ENCODE results near the gene OR1S2.
"Not testable (repeated sequence)": the region's sequence is repeated elsewhere in the genome, so short reads cannot be mapped to it uniquely, and the experiment has no call there.

OR1S2 gene

GRCh38 chr11:58204042-58204441 lies at the start of gene OR1S2:
Gene OR1S2, minus strand, starts transcription at chr11:58204142. Its CDS starts 0 bp downstream, at chr11:58204142.
- no peak for DNase-seq

DNA sequence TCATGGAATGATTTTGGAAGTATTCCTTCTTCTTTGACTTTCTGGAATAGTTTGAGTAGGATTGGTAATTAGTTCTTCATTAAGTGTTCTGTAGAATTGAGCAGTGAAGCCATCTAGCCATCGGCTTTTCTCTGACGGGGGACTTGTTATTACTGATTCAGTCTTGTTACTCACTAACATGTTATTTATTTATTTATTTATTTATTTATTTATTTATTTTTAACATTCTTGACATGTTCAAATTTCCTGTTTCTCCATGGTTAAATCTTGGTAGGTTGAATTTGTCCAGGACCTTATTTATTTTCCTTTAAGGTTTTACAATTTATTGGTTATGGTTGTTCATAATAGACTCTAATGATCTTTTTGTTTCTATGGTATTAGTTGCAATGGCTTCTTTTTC lies 40.0 kb upstream of the OR1S2 start:
- no peak for DNase-seq

- no peak for DNase-seq
Measured at GRCh38 chr11:58227956-58228615, 24.1 kb upstream of the OR1S2 start.

GRCh38 chr11:58222721-58223120 lies 18.8 kb upstream of the OR1S2 start:
- DNase-seq = no peak

- no peak for DNase-seq
Measured at GRCh38 chr11:58216476-58216875, 12.5 kb upstream of the OR1S2 start.

DNA sequence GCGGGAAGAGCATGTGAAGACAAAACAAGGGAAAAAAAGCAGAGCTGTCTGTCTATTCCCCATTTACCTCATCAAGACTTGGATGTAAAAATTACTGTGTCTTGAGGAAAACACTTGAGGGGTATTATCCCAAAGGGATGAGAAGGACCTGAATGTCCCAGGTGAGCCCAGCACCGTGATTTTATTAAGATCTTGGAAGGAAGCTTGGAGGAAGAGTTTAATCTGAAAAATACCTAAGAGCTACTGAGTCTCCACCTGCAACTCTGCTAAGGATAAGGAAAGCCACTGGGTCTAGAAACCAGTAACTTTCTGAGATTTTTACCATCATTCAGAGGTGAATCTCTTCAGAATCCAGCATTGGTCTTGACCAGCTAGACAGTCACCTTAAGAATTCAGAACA lies 8.5 kb upstream of the OR1S2 start, which contains the start of gene OR1S1:
TSS of gene OR1S1 (plus strand) at position 301 of the 400 bp plus-strand sequence.
- DNase-seq = not testable (repeated sequence)

DNA sequence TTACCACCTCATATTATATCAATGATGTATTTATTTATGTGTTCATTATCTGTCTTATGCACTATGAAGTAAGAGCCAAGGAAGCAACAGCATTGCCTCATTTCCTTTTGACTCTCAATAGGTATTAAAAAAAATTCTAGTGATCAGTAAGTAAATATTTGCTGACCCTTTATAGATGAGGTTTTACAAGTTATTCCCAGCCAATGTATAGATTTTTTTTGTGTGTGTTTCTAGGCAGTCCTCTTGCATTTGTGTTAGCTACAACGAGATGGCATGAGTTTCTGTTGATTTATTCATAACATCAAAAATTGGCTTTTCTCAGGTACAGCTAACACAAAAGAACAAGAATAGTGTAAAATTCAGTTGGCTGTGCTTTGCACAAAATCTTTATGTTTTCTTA lies 4.7 kb downstream of the OR1S2 start:
- no peak for DNase-seq

DNA sequence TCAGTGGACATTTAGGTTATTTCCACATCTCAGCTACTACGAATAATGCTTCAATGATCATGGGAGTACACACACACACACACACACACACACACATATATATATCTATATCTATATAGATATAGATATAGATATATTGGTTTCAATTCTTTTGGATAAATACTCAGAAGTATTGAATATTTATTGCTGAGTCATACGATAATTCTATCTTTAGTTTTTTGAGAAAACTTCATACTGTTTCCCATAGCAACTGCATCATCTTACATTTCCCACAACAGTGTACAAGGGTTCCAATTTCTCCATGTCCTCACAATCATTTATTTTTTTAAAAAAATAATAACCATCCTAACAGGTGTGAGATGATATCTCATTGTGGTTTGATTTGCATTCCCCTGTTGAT lies 8.0 kb downstream of the OR1S2 start:
- no peak for DNase-seq

- no peak for DNase-seq
Measured at GRCh38 chr11:58193391-58193790, 10.6 kb downstream of the OR1S2 start.

- DNase-seq = no peak
Measured at GRCh38 chr11:58192229-58192628, 11.7 kb downstream of the OR1S2 start.

GRCh38 chr11:58188770-58189169 lies 15.2 kb downstream of the OR1S2 start, which contains the start of gene OR9Q2:
Gene OR9Q2, plus strand, starts transcription at chr11:58189070. Its CDS starts 1,421 bp downstream, at chr11:58190491.
- DNase-seq = no peak

DNA sequence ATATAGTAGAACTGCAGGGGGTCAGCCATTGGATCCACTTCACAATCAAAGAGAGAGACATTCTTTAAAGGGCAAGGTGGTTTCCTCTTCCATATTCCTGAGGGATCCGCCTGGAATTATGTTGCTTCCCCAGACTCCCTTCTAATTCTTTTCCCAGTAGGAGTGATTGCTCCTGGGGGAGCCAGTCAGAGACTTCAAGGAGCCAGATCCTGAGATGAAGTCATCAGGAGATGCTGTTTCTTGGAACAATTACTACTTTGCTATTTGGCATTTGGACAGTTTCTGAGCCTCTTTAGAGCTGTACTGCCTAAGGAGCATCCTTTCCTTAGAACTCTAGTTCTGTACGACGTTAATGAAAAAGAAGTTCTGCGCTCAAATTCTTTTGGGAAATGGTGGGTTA lies 17.0 kb downstream of the OR1S2 start:
- DNase-seq = no peak

- DNase-seq = no peak
Measured at GRCh38 chr11:58179648-58180047, 24.3 kb downstream of the OR1S2 start.

DNA sequence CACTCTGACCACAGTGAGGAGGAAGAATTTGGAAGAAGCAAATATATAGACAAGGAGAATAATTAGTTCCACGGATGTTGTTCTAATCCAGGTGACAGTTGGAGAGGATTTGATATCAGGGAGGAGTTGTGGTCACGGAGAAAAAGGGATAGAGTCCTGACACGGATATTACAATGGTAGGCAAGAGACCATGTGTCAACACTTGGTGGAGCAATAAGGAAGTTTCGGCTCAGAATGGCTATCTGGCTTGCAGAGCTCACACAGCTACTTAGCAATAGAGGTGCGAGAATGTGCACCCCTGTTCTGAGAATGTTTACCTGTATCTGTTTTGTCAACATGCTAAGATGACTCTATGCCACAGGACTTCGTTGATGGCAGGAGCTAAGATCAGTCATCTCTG lies 25.5 kb downstream of the OR1S2 start:
- no peak for DNase-seq

GRCh38 chr11:58177409-58178054 lies 26.4 kb downstream of the OR1S2 start:
- DNase-seq = no peak

DNA sequence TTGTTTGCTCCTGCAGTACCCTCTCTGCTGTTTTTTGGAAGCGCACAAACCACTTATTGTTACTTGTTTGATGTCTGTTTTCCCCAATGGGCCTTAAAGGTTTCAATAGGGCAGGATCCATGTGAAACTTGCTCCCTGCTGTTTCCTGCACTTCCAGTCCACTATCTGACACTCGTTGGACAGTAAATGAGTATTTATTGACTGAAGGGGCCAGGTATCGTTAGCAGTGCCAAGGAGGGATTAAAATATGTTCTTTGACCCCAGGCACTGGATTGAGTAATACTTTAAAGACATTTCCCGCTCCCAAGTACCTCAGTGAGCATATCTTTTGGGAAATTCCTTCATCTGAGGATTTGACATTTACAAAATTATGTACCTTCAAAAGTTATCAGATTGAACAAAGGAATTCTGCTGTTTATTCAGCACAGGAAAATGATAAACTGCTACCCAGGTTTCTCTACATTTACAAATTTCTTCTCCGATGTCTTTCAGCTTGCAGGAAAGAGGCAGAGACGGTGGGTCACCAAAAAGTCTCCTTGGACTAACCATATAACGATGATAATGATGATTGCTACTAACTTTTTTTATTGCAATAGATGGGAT lies 38.3 kb downstream of the OR1S2 start:
- no peak for DNase-seq

GRCh38 chr11:58164990-58165389 lies 39.0 kb downstream of the OR1S2 start:
- DNase-seq = no peak

DNA sequence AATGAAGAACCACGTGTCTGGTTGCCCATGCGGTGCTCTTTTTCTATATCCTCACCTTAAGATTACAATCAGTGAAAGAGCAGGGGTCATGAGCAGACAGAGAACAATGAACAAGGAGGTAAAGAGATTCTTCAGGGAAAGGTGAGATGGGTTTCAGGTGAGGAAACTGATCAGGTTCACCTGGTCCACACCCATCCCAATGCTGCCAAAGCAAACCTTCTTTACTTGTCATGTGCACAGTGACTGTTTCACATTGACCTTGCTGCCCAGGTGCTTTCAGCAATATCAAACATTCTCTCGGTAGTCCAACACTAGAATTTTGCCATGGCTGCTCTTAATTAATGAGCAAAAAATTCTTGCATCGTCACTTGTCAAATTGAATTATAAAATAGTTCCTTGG lies 39.6 kb downstream of the OR1S2 start:
- no peak for DNase-seq
